ENCODE results near the gene GPX5.

DNA sequence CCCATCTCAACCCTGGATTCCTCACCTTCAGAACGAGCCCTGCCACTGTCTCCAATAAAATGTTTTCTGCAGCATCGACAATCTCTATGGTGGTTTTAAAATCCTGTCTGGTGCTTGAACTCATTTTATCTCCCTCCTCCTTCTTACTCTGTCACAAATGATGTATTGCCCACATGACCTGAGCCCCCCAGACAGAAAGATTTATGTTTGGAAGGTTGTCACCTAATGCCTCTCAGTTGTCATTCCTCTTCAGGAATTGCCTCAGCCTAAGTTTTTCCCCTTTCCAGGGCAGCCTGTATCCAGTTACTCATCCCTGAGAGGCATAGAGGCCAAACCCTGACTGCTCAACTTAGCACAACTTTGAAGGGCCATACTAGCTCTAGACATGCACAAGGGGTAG lies 9.2 kb downstream of the GPX5 start:
- TF ChIP-seq, protein P1, sequence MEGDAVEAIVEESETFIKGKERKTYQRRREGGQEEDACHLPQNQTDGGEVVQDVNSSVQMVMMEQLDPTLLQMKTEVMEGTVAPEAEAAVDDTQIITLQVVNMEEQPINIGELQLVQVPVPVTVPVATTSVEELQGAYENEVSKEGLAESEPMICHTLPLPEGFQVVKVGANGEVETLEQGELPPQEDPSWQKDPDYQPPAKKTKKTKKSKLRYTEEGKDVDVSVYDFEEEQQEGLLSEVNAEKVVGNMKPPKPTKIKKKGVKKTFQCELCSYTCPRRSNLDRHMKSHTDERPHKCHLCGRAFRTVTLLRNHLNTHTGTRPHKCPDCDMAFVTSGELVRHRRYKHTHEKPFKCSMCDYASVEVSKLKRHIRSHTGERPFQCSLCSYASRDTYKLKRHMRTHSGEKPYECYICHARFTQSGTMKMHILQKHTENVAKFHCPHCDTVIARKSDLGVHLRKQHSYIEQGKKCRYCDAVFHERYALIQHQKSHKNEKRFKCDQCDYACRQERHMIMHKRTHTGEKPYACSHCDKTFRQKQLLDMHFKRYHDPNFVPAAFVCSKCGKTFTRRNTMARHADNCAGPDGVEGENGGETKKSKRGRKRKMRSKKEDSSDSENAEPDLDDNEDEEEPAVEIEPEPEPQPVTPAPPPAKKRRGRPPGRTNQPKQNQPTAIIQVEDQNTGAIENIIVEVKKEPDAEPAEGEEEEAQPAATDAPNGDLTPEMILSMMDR (conservative IDR thresholded peaks at IDR 0.05; ENCODE audit: low read length) = no peak
- no peak for TF ChIP-seq EZH2phosphoT487 (IDR thresholded peaks at IDR 0.05; ENCODE audit: borderline replicate concordance)
